HPDE6-E6E7 (cell line): Measurements from ENCODE around the gene GAREM1.
"Not testable (repeated sequence)": the region's sequence is repeated elsewhere in the genome, so short reads cannot be mapped to it uniquely, and the experiment has no call there.

Source experiments
- DNase-seq: peaks from one replicate; pipeline ENCODE4 v3.0.0; 2011; ENCODE audit warnings: missing footprints; ENCODE audit errors: extremely low spot score

GAREM1 gene

DNA sequence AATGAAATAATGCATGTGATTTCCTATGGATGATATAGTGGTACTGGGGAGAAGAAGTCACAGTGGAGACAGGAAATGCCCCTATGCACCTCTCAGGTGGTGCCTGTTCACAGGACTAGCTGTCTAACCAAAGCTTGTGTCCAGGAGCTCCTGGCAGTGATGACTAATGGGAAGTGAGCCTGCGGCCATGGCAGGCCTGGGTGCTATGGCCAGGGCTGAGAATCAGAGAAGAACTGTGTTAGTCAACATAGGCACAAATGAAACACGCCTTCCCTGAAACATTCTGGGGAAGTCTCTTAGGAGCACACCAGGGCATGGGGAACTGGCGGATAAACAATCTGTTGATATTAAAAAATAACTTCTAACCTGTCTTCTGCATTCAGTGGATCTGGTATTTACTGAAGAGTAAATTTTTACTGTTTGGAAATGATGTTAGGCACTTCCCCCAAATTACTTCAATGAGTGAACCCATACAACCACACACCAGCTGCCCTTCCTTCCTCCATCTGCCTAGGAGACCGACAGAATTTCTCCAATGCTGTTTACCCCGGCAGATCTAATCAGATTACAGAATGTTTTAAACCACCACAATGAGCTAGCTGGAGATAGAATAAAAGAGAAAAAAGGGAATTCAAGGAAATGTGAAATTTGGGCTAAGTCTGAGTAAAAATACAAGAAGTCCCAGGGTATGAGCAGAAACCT, 213.4 kb downstream of the GAREM1 start:
- DNase-seq = peak; percentile 34

DNA sequence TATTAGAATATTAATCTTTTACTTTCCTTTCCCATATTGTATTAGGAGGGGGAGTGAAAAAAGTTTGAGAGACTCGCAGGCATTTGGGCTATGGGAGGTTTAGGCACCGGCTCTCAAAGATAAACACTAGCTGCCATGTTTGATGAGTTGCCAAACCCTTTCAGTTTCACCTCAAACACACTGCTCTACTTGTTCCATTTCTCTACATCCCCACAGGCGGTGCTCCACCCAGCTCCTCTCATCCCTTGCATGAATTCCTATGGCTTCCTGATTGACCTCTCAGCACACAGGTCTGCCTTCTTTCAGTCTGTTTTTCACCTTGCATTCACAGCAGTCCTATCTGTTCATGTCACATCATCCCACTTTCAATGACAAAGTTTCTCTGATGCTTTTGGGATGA, 215.1 kb downstream of the GAREM1 start:
- DNase-seq = no peak

DNA sequence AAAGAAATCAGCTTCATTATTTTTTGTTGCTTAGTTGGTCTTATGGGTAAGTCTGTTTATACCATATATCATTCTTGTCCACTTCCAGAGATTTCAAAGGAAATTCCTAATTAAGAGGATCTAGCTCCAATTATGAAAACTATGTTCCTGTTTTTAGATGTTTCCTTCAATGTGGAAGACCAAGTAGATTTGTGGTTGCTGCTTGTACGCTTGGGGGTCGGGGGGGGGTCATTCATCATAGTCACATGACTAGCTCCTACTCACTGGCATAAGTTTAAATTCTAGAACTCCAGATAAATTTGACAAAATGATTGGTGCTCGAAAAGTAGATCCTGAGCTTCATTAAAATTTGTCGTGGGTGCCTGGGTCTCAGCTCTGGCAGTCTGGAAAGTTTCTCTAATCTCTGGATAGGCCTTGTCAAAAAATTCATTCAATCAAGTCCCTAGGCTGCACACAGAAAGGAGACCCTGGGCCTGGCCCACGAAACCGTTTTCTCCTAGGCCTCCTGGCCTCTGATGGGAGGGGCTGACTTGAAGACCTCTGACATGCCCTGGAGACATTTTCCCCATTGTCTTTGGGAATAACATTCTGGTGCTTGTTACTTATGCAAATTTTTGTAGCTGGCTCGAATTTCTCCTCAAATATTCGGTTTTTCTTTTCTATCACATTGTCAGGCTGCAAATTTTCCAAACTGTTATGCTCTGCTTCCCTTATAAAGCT, 218.4 kb downstream of the GAREM1 start:
- no peak for DNase-seq

DNA sequence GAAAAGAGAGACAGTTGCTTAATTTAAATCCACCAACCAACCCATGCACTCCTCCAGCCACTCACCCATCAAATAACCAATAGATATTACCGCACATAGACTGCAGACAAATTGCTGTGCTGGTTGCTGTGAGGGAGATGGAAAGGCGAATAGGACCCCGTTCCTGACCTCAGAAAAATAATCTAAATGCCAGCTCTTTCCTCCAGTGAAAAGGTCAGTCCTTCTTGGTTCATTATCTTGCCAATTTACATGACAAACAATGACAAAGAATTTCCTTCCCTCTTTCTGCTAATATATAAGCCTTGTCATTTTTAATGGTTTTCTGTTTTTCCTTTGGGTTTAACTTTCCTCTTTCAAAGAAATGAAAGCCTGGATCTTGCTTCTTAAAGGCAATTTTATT, 219.2 kb downstream of the GAREM1 start:
- DNase-seq = no peak

DNA sequence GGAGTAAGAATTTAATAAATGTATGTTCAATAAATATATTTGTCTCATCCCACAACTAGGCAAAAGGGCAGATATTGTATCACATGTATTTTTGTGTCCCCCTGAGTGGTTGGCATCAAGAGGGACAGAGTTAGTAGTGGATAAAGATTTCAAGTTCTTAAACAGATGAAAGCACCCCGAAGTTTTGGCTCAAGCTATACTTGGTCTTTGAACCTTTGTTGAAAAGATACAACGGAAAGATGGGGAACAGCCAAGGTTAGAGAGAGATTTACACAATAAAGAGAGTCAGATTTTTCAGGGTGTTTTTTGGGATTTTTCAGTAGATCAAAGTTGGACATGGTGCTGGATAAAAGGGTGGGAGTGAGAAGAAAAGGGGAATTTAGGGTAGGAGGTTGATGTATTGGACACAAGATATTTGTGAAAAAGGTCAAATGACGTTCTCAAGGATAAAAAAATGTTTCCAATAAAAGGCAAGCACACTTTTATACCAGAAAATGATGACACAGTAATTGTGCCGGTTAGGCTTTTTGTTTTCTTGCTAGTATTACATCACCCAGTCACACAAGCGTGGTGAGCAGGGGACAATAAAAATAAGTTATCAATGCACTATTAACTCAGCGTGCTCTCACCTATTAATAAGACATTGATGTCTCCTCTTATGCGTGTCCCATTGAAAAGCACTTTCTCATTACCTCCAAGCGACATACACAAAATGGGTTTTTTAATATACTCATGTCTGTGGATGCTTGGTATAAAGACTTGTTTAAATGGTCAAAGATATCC, 221.3 kb downstream of the GAREM1 start:
- no peak for DNase-seq

DNA sequence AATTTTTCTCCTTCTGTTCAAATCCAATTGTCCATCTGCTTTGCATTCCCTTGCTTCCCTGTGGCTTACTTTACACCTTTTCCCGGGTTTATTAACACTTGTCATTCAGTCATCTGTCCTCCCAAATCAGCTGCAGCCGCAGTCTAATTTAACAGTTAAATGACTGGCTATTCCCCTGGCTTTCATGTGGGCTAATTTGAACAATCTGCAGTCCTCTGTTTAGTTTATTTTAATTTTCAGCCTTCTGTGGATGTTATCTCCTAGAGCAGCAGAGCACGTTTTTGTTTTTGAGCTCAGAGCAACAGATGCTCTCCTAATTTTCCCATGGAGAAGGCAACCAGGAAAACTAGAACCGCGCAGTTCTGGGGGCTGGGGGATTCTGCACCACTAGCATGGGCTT, 225.8 kb downstream of the GAREM1 start:
- DNase-seq = no peak

DNA sequence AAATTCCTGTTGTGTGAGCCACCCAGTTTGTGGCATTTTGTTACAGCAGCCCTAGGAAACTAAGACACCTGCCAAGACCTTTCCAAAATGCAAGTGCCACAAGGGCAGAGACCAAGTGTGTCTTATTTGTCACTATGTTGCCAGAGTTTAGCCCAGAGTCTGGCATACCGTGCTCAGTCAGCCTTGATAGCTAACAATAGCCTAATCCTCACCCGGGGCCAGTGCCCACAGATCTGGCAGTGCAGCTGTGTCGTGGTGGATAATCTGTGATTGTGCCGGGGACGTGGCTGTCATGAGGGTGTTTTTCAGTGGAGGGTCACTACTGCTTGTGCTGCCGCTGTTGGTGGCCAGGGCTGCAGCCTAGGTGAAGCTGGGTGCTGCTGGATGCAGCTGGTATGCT, 227.3 kb downstream of the GAREM1 start:
- DNase-seq = no peak

DNA sequence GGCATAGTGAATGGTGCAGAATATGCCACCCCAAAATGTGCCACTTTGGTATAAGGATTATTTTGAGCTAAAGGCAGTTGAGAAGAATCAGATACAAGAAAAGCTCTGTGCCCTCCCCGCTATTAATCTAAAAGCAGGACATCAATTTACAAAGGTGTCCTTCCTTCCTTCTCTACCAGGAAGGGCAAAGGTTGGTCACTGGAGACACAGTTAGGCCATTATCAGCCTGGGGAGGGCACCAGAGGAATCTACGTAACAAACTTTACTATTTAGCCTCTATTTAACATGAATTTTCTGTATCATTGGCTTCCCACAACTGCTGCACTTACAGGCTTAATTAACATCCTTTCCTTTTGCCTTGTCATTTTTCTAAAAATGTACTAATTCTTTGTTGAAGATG, 228.3 kb downstream of the GAREM1 start:
- no peak for DNase-seq

DNA sequence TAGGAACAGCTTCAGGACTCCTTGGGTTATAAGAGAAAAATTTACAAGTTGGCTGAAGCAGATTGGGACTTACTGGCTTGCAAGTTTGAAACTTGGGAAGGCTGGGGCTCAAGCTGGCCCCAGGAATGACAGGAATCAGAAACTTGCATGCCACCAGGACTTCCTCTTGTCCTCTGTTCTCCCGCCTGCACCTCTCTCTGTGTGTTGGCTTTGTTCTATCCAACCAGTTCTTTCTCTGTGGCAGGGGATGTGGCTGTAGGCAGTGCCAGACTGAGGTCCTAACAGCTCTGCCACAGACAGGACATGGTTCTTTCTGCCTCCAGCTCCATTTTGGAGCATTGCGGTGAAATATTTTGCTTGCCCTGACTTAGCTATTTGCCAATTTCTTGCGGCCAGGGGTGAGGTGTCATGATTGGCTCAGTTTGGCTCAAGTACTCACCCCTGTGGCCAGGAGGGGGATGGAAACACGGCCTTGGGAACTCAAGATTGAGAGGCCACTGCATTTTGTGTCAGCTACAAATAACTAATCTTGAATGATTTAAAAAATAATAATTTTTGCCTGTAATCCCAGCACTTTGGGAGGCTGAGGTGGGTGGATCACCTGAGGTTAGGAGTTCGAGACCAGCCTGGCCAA, 231.9 kb downstream of the GAREM1 start:
- DNase-seq = no peak

DNA sequence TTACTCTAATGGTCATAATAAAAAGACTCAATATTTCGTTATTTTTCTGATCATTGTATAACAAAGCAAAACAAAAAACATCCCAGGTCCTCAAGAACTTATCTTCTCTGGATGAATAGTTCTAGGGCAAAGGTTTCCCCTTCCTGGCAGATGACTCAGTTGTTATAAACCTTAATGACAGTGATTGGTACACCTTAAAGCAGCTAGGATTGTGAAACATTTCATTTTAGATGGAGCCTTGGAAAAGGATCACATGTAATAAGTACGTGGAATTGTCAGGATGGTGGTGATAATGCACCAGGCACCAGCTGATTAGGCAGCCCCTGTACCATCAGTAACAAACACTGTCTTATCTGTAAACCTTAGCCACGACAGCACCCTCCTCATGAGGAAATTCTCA, 233.6 kb downstream of the GAREM1 start:
- no peak for DNase-seq

DNA sequence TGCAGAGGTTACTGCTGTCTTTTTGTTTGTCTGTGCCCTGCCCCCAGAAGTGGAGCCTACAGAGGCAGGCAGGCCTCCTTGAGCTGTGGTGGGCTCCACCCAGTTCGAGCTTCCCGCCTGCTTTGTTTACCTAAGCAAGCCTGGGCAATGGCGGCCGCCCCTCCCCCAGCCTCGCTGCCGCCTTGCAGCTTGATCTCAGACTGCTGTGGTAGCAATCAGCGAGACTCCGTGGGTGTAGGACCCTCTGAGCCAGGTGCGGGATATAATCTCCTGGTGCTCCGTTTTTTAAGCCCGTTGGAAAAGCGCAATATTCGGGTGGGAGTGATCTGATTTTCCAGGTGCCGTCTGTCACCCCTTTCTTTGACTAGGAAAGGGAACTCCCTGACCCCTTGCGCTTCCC, 237.3 kb downstream of the GAREM1 start:
- DNase-seq = not testable (repeated sequence)

DNA sequence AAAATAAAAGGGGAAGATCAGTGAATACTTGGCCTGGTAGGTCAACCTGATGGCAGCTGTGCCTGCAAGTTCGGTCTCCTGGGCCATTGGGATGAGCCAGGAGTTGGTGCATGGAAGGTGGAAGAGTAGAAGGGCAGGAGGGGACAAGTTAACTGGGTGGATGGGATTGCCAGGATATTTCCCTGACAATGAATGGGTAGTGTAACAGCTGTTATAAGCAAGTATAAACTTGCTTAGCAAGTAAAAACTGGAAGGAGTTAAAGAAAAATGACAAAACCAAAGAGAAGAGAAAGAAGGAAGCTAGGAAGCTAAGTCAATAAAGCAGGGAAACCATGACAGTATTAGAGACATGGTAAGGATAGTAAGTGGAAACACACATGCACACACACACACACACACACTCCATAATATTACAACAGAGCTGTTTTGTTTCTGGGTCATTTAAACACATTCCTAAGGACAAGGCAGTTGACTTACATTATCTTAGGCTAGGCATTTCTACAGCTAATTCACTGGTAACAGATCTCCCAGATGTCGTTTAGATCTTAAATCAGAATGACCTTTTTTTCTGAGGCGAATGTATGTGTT, 251.2 kb downstream of the GAREM1 start:
- DNase-seq = peak; percentile 17

DNA sequence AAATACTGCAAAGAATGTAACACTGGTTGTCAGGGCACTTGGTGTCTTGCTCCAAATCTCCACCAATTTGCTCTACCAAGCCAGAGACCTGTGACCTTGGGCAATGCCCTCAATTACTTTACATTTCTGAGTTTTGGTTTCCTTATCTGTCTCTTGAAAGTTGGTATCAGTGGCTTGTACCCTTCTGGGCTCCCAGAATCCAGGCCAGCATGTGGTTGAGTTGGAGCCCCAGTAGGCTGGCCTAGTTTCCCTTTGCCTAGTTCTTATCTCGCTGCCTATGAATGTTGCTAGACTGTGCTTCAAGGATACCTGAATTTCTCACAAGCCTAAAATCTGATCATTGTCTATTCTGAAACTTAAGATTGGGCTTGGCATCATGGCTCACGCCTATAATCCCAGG, 254.3 kb downstream of the GAREM1 start:
- DNase-seq = no peak

DNA sequence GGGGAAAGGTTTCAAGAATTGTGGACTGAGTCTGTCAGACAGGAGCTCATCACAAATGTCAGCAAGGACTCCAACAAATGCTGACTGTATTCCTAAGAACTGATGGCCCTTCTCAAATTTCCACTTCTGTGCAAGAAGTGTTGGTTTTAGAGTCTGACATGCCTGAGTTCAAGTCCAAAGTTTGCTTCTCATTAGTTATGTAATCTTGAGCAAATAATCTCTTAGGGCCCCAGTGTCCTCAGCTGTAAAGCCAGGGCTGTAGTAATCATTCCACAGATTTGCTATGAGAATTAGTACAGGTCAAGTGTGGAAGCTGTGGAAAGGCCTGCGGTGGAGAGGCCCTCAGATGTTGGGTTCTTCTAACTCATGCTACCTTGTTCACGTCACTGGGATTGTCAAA, 257.0 kb downstream of the GAREM1 start:
- DNase-seq = no peak
